Stimulated activated CD4-positive, alpha-beta T cell treated with anti-CD3 and anti-CD28 coated beads, Interleukin-1b, Interleukin-23, amount 100 ng/mL, for 48 hours (primary cell): Measurements from ENCODE around the gene ZSWIM2.
"Not testable (repeated sequence)": the region's sequence is repeated elsewhere in the genome, so short reads cannot be mapped to it uniquely, and the experiment has no call there.

Experiments used
- DNase-seq: peaks from one replicate; pipeline ENCODE4 v3.0.0-alpha.2; 2020

The ZSWIM2 gene

GRCh38 chr2:186835628-186836027, 13.3 kb downstream of the ZSWIM2 start:
- no peak for DNase-seq

DNA sequence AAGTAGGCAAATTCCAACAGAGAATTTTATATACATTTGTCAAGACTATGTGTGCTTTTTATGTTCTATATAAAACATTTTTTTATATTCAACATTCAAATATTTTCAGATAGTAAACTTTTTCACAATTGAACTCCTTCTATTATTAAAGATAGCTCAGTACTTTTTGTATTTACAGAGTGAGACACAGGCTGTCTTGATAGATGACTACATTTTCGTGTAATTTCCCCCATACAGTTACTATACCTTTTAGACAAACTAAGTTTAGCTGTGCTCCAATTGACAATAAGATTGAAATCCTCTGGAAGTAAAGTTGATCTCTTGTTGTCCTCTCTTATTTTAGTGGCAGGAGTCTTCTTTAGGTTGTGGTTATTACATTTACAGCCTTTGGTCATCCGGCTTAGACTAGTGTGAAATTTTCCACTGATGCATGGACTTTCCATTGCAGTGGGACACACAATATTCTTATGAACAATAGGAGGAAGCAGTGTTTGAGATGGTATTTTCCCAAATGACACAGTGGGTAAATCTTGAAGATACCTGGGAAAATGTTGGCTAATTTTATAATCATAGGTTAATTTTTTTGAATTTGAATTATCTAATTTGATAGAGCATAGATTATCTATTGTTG, 21.0 kb downstream of the ZSWIM2 start:
- DNase-seq, result no peak

GRCh38 chr2:186827411-186827810, 21.6 kb downstream of the ZSWIM2 start:
- no peak for DNase-seq

DNA sequence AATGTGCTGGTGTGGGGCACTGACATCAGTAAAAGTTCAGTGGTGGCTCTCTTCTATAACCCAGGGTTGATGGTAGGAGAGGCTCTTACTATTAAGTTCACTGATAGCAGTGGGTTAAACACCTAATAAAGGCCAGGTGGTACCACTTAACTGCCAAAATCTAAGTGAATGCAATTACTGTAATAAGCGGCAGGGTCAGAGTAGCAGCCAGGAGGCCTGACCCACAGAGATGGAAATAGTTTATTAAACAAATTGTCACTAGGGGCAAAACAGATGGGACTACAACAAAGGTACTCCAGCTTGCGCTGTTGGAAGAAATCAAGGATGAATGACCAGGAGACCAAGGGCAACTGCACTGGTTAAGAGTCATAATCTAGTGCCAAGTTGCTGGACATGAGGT, 26.6 kb downstream of the ZSWIM2 start:
- no peak for DNase-seq

DNA sequence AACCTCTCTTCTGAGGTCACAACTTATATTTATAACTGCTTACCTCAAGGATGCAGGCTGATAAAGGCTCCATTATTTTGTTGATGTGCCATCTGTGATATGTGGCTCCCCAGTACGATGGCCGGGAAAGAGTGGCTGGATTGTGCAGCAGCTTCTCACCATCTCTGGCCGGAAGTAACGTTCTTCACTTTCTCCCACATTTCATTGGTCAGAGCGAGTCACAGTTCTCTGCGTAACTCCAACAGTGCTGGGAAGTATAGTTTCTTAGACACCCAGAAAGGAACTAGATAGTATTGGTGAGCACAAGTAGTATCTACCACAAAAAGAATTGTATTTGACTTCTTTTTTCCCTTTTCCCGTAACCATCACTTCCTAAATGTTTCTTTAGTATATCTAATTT, 28.7 kb downstream of the ZSWIM2 start:
- no peak for DNase-seq

GRCh38 chr2:186811760-186812159, 37.2 kb downstream of the ZSWIM2 start:
- DNase-seq, result not testable (repeated sequence)

DNA sequence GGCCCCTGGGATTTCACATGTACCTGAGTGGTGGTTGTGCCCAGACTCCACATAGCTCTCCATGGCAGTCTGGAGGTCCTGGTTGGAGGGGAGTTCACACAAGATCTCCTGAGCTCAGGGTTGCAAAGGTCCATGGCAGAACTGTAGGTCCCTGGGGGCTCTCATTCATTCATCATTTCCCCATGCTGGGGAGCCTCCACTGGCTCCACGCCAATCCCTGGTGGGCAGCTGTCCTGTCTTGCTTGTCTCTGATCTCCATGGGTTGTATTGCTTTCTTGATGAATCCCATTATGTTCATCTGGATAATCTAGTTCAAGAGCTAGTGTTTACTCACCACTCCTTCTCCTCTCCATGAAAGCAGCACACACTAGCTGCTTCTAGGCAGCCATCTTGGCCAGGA, 42.4 kb downstream of the ZSWIM2 start:
- no peak for DNase-seq

- not testable (repeated sequence) for DNase-seq
Measured at GRCh38 chr2:186798604-186799003, 50.4 kb downstream of the ZSWIM2 start.

DNA sequence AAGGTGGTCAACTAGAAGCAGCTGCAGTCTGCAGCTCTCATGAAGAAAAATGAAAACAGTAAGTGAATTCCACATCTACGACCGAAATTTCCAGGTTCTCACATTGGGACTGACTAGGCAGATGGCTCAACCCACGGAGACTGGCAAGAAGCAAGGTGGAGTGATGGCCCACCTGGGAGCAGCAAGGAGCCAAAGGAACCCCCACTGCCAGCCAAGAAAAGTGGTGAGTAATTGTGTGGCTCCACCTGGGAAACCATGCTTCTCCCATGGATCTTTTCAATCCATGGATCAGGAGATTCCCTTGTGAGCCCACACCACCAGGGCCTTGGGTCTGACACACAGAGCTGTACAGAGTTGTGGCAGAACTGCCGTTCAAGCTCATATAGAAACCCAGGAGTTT, 64.0 kb downstream of the ZSWIM2 start:
- DNase-seq, result no peak

GRCh38 chr2:186783254-186783653, 65.7 kb downstream of the ZSWIM2 start:
- no peak for DNase-seq

DNA sequence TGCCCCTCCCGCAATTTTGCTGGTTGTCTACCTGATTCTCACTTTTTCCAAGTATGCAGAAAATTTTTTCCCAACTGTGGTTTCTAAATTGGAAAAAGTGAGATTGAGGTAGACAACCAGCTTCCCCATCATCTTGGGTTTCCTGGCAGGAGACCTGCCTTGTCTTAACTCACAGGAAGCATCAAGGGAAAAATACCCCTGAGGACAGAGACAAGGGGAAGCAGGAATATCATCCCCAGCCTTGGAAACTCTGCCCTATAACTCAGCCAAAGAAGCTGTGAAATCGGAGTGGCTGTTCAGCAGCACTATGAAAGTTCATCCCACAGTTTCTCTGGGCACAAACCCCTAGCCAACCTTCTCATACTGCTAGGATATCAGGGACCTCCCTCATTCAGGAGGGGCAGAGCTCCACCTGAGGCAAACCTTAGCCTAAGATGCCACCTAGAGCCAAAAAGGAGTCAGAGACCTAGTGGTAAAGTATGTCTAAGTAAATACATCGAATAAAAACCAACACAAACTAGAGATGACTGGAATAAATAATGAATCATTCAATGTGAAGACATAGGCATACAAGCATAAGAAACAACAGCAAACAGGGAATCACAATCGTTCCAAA, 68.2 kb downstream of the ZSWIM2 start:
- DNase-seq, result no peak
